Measurements from ENCODE around the gene CGREF1. TPM values are rescaled to one million over a fixed set of nuclear protein-coding genes. Genes with fewer than 3 reads are reported as not detected.
A peak's percentile ranks its signal among the peaks of the same experiment; 100 is the strongest.

The CGREF1 gene
- total and polyA plus RNA-seq, 9 donors = 0.76 to 6.7 (median 2.2) TPM

DNA sequence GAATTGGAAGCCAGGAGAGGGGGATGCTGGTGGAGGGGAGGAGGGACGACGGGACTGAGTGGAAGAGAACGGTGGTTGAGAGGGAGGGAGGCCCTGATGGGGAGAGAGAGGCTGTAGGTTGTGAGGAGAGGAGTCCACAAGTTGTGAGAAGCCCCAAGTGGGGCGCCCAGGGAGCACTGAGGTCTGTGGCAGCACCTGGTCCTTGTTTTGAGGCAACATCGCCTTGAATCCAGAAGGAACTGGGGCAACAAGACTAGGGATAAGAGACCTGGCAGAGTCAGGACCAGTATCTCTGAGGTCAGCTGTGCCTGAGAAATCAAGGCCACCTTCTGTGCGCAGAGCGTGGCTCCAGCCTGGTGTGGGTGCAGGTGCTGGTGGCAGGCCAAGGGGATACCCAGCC is 19.2 kb upstream of the CGREF1 start:
- Histone ChIP-seq H3K36me3 (ENCODE audit: control insufficient read depth, insufficient read depth, low read length) (no peaks in the 10 kb centered on the region), H3K4me3 (ENCODE audit: low read length) (no peak overlapping the region), H3K27me3 (ENCODE audit: control insufficient read depth, insufficient read depth, low read length) (peaks cover 4% of the 10 kb centered on the region), H3K9me3 (replicated peaks; ENCODE audit: control insufficient read depth, low read depth, low read length) (no peaks in the 10 kb centered on the region), H3K4me1 (ENCODE audit: control insufficient read depth, insufficient read depth, low read length) (peaks cover 11% of the 10 kb centered on the region), H3K27ac (ENCODE audit: low read length) (no peak overlapping the region)
- WGBS (ENCODE audit: insufficient coverage) = 68% methylated on average over 7 of the region's 7 CpGs
- no peak for DNase-seq

DNA sequence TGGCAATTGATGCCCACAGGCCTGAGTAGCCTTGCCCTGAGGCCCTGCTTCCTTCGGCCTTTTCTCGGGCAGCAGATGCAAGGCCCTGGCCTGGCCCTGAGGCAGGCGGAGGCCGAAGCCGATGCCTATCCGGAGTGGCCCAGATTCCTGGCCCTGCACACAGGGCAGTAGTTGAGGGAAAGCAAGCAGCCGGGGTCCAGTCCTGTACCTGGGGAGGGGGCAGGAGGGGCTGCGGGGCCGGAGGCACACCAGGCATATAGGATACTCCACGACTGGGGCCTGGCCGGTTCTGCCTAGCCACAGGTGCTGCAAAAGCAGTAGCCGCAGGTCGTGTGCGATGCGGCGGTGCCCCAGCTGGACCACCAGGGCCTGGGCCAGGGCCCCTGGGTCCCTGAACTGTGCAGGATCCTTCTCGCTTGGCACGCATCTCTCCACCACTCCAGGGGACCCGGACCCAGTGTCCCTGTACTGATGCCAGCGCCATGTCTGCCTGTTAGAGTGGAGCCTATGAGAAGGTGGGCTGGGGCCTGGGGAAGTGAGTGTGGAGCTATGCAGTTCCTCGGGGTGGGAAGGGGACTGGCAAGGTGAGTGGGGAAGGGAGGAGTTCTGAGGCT is 18.5 kb upstream of the CGREF1 start:
- peaks cover 2% of the 10 kb centered on the region for H3K27me3 ChIP-seq (ENCODE audit: control insufficient read depth, insufficient read depth, low read length)
- peaks cover 5% of the 10 kb centered on the region for H3K36me3 ChIP-seq (ENCODE audit: control insufficient read depth, insufficient read depth, low read length)
- WGBS (ENCODE audit: insufficient coverage) = 89% methylated on average over 17 of the region's 21 CpGs
- no peak for DNase-seq
- no peak overlapping the region for H3K4me3 ChIP-seq (ENCODE audit: low read length)
- no peak overlapping the region for H3K27ac ChIP-seq (ENCODE audit: low read length)
- H3K4me1 ChIP-seq (ENCODE audit: control insufficient read depth, insufficient read depth, low read length) = peaks cover 17% of the 10 kb centered on the region
- no peaks in the 10 kb centered on the region for H3K9me3 ChIP-seq (replicated peaks; ENCODE audit: control insufficient read depth, low read depth, low read length)

DNA sequence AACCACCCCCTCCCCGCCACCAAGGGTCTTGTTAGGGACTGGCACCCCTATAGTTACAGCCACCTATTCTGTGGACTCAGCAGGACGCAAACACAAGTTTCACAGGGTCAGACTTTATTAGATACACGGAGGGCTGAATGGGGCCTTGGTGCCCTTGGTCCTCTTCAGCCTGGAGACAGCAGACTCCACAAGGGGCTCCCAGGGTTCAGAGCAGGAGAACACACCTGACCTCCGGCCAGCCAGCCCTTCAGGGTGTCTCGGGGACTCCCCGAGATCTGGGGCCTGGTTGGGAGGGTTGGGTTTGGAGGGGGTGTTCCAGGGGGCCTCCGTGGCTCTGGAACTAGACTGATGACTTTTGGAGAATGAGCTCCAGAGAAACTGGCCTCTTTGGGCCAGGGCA is 17.8 kb upstream of the CGREF1 start:
- Histone ChIP-seq H3K27ac (ENCODE audit: low read length) (no peak overlapping the region), H3K4me1 (ENCODE audit: control insufficient read depth, insufficient read depth, low read length) (peaks cover 17% of the 10 kb centered on the region), H3K36me3 (ENCODE audit: control insufficient read depth, insufficient read depth, low read length) (peaks cover 12% of the 10 kb centered on the region), H3K9me3 (replicated peaks; ENCODE audit: control insufficient read depth, low read depth, low read length) (no peaks in the 10 kb centered on the region), H3K27me3 (ENCODE audit: control insufficient read depth, insufficient read depth, low read length) (no peaks in the 10 kb centered on the region), H3K4me3 (ENCODE audit: low read length) (no peak overlapping the region)
- WGBS (ENCODE audit: insufficient coverage) = 89% methylated on average over 6 of the region's 7 CpGs
- no peak for DNase-seq

DNA sequence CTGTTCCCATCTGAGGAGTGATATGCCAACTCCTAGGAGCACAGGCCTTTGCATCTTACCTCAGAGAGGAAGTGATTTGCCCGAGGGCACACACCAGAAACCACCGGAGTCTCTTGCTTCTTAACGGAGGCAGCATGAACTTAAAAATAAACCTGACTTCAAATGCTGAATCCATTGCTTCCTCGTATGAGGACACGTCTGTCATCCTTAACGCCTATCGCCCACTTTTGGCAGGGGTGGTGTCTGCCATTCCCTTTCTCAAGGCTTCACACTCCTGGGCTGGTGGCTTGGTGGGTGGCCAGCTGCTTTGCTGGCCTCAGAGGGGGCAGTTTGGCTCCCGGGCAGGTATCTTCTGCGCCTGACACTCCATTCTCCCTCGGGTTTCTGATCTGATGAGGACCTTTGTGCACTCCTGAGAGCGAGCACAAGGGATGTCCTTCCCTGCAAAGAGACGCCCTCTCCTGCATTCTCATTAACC is 16.6 kb upstream of the CGREF1 start:
- Histone ChIP-seq H3K4me3 (ENCODE audit: low read length) (no peak overlapping the region), H3K27ac (ENCODE audit: low read length) (no peak overlapping the region), H3K4me1 (ENCODE audit: control insufficient read depth, insufficient read depth, low read length) (peaks cover 17% of the 10 kb centered on the region), H3K9me3 (replicated peaks; ENCODE audit: control insufficient read depth, low read depth, low read length) (no peaks in the 10 kb centered on the region), H3K36me3 (ENCODE audit: control insufficient read depth, insufficient read depth, low read length) (peaks cover 25% of the 10 kb centered on the region), H3K27me3 (ENCODE audit: control insufficient read depth, insufficient read depth, low read length) (no peaks in the 10 kb centered on the region)
- no peak for DNase-seq
- WGBS (ENCODE audit: insufficient coverage) = 91% methylated on average over 9 of the region's 12 CpGs

DNA sequence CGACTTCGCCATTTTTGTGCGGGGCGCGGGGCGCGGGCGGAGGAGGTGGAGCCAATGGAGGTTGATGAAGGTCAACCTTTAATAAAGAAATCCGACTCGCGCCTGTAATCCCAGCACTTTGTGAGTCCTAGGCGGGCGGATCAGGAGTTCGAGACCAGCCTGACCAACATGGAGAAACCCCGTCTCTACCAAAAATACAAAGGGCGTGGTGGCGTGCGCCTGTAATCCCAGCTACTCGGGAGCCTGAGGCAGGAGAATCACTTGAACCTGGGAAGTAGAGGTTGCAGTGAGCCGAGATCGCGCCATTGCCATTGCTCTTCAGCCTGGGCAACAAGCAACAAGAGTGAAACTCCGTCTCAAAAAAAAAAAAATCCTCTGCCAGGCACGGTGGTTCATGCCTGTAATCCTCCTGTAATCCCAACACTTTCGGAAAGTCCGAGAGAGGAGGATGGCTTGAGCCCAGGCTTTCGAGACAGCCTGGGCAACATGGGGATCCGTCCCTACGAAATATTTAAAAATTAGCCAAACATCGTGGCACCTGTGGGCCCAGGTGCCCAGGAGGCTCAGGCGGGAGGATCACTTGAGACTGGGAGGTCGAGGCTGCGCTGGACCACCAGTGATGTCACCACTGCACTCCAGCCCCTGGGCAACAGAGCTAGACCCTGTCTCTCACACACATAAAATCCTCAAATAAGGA is 16.0 kb upstream of the CGREF1 start:
- no peak for DNase-seq
- Histone ChIP-seq H3K36me3 (ENCODE audit: control insufficient read depth, insufficient read depth, low read length) (peaks cover 30% of the 10 kb centered on the region), H3K27ac (ENCODE audit: low read length) (peak overlapping the region; percentile 51), H3K27me3 (ENCODE audit: control insufficient read depth, insufficient read depth, low read length) (no peaks in the 10 kb centered on the region), H3K4me1 (ENCODE audit: control insufficient read depth, insufficient read depth, low read length) (peaks cover 17% of the 10 kb centered on the region), H3K9me3 (replicated peaks; ENCODE audit: control insufficient read depth, low read depth, low read length) (no peaks in the 10 kb centered on the region), H3K4me3 (ENCODE audit: low read length) (peak overlapping the region; percentile 25)
- 66% methylated on average over 20 of the region's 33 CpGs for WGBS (ENCODE audit: insufficient coverage)

DNA sequence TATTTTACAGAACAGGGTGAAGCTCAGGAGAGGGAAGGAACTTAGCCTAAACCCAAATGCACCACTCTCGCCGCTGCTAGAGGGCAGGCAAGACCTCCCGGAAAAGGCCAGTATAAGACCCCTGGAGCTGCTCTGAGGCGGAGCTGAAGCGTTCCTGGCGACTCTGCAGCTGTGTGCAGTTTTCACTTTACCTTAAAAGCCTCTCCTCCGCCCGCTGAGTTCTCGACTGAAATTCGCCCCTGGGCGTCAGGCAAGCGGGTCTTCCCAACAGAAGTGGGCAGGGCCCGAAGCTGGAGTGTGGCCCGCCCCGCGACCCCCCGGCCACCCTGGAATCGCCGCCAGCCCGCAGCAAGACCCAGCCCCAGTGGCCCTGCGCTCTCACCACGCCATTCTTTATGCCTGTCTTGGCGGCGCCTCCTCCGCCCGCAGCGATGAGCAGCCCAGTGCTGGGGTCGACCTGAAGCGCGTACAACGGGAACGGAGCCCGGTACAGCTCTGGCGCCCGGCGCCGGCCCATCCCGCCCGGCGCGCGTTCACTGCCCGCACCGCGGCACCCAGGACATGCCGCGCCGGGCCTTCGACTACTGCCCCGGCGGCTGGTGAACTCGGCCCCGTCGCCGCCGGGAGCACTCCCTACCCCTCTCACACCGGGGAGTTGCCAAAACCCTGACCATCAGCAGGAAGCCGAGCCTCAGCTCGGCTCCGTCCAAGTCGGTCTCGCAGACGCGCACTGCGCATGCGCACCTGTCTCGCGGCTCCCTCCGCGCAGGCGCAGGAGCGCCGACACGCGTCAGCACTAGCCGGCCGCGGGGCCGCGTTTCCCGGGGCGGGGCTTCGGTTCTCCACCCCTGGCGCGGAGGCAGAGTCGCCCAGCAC is 15.2 kb upstream of the CGREF1 start, which contains the start of gene PREB:
PREB (minus strand) TSS at position 732 of the 876 bp plus-strand sequence; CDS start at position 517, 215 bp downstream.
- 0% methylated on average over 81 of the region's 86 CpGs for WGBS (ENCODE audit: insufficient coverage)
- Histone ChIP-seq H3K4me1 (ENCODE audit: control insufficient read depth, insufficient read depth, low read length) (peaks cover 17% of the 10 kb centered on the region), H3K36me3 (ENCODE audit: control insufficient read depth, insufficient read depth, low read length) (peaks cover 37% of the 10 kb centered on the region)

DNA sequence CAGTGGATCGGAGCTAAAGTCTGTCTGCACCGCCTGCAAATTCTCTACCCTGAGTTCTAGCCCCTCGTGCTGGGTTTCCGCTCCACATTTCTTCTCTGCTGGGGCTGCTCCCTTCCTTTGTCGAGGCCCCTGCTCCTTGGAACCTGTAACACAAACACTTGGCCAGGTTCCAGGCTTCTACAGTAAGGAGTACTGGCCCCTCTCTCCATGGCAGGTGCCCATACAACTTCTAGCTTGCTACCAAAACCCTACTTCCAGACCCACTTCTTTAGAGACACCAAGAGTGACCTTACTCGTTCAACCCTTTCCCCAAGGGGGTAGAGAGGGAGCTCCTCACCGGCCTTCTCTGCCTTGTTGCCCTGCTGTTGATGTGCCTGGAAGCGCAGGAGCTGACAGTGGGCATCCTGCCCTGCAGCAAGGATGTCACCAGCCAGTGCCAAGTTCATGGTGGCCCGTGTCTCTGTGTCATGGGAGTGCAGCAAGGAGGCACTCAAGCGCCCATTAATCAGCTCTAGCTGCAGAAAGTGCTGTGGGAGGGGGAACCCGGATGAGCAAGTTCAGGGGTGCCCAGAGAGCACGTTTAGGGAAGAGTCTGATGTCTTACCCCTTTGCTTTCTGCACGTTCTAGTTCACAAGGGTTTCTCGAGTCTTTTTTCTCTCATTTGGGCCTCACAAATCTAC is 14.4 kb upstream of the CGREF1 start:
- WGBS (ENCODE audit: insufficient coverage) = 53% methylated on average over 8 of the region's 14 CpGs
- H3K4me1 ChIP-seq (ENCODE audit: control insufficient read depth, insufficient read depth, low read length) = peaks cover 17% of the 10 kb centered on the region
- no peak for DNase-seq
- no peak overlapping the region for H3K27ac ChIP-seq (ENCODE audit: low read length)
- H3K36me3 ChIP-seq (ENCODE audit: control insufficient read depth, insufficient read depth, low read length) = peaks cover 37% of the 10 kb centered on the region
- no peaks in the 10 kb centered on the region for H3K9me3 ChIP-seq (replicated peaks; ENCODE audit: control insufficient read depth, low read depth, low read length)
- peak overlapping the region; percentile 93 for H3K4me3 ChIP-seq (ENCODE audit: low read length)
- H3K27me3 ChIP-seq (ENCODE audit: control insufficient read depth, insufficient read depth, low read length) = no peaks in the 10 kb centered on the region

More for the DNA sequence above, 15.2 kb upstream of the CGREF1 start, which contains the start of gene PREB:
- peak; percentile 98 for DNase-seq
- H3K4me3 ChIP-seq (ENCODE audit: low read length) = peak within 1 kb of the TSS; percentile 93
- no peaks in the 10 kb centered on the region for H3K27me3 ChIP-seq (ENCODE audit: control insufficient read depth, insufficient read depth, low read length)
- H3K27ac ChIP-seq (ENCODE audit: low read length) = peak within 1 kb of the TSS; percentile 75
- no peaks in the 10 kb centered on the region for H3K9me3 ChIP-seq (replicated peaks; ENCODE audit: control insufficient read depth, low read depth, low read length)

DNA sequence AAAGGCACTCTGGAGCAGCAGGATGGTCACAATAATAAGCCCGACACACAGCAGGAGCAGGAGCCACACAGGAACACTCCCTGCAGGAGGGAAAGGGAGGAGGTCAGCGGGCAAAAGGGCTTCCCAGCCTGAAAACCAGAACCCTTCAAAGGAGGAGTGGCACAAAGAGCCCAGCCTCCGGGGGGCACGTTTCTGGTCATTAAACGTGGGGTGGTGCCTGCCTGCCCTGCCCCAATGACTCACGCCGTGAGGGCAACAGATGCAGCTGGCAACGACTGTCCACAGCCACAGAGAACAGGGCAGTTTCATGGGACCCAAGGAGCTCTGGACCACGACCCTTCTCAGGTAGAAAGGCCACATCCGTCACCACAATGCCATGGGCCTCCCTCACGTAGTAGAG is 12.5 kb upstream of the CGREF1 start:
- H3K27ac ChIP-seq (ENCODE audit: low read length) = no peak overlapping the region
- peaks cover 37% of the 10 kb centered on the region for H3K36me3 ChIP-seq (ENCODE audit: control insufficient read depth, insufficient read depth, low read length)
- H3K4me3 ChIP-seq (ENCODE audit: low read length) = no peak overlapping the region
- H3K4me1 ChIP-seq (ENCODE audit: control insufficient read depth, insufficient read depth, low read length) = peaks cover 17% of the 10 kb centered on the region
- H3K27me3 ChIP-seq (ENCODE audit: control insufficient read depth, insufficient read depth, low read length) = no peaks in the 10 kb centered on the region
- WGBS (ENCODE audit: insufficient coverage) = 89% methylated on average over 10 of the region's 11 CpGs
- DNase-seq = no peak
- no peaks in the 10 kb centered on the region for H3K9me3 ChIP-seq (replicated peaks; ENCODE audit: control insufficient read depth, low read depth, low read length)

DNA sequence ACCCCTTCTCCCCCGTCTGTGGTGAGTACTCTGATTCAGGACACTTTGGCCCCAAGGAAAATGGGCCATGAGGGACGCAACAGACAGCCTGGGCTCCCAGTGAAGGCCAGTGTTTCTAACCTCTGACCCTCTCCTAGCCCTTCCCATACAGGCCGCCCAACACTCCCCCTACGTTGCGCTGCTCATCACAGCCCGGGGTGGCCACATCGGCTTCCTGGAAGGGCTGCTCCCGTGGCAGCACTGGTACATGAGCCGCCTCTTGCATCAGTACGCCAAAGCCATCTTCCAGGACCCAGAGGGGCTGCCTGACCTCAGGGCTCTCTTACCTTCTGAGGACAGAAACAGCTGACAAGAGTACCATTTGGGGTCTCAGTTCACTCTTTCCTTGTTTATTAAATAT is 11.5 kb upstream of the CGREF1 start:
- Histone ChIP-seq H3K36me3 (ENCODE audit: control insufficient read depth, insufficient read depth, low read length) (peaks cover 37% of the 10 kb centered on the region), H3K27me3 (ENCODE audit: control insufficient read depth, insufficient read depth, low read length) (no peaks in the 10 kb centered on the region), H3K9me3 (replicated peaks; ENCODE audit: control insufficient read depth, low read depth, low read length) (no peaks in the 10 kb centered on the region), H3K27ac (ENCODE audit: low read length) (no peak overlapping the region), H3K4me1 (ENCODE audit: control insufficient read depth, insufficient read depth, low read length) (peaks cover 17% of the 10 kb centered on the region), H3K4me3 (ENCODE audit: low read length) (no peak overlapping the region)
- no peak for DNase-seq
- 89% methylated on average over 10 of the region's 10 CpGs for WGBS (ENCODE audit: insufficient coverage)

Measured in muscle of leg (tissue), 11 donors.